Smooth muscle cell (in vitro differentiated cells): ENCODE measurements around the gene RICTOR. TPM values are rescaled to one million over a fixed set of nuclear protein-coding genes. Genes with fewer than 3 reads are reported as not detected.

Experiments
- DNase-seq: peaks from one replicate; lab custom pipeline; 2025; ENCODE audit not compliant: unreplicated experiment; lab: John Stamatoyannopoulos, UW
- H2AFZ ChIP-seq: fragments of 200-600 bp; sonication (generic); 2 replicates; pipeline ENCODE4 v1.6.0; 2016; ENCODE audit warnings: antibody characterized with exemption, low read depth, mild to moderate bottlenecking
- H3F3A ChIP-seq: fragments of 200-600 bp; sonication (generic); 2 replicates; pipeline ENCODE4 v1.6.0; 2017; ENCODE audit warnings: antibody characterized with exemption, low read depth
- H3K27ac ChIP-seq: fragments of 200-600 bp; sonication (generic); 2 replicates; pipeline ENCODE4 v1.5.1; 2016; ENCODE audit warnings: low read depth, mild to moderate bottlenecking
- H3K27me3 ChIP-seq: fragments of 200-600 bp; sonication (generic); 2 replicates; pipeline ENCODE4 v1.6.1; 2016; ENCODE audit warnings: low read depth, mild to moderate bottlenecking
- H3K36me3 ChIP-seq: fragments of 200-600 bp; sonication (generic); 2 replicates; pipeline ENCODE4 v1.5.1; 2016; ENCODE audit warnings: low read depth
- H3K4me1 ChIP-seq: fragments of 200-600 bp; sonication (generic); 2 replicates; pipeline ENCODE4 v1.5.1; 2016; ENCODE audit warnings: low read depth
- H3K4me2 ChIP-seq: fragments of 200-600 bp; sonication (generic); 2 replicates; pipeline ENCODE4 v1.6.0; 2016; ENCODE audit warnings: mild to moderate bottlenecking
- H3K4me3 ChIP-seq: fragments of 200-600 bp; sonication (generic); 2 replicates; pipeline ENCODE4 v1.5.1; 2016; ENCODE audit warnings: mild to moderate bottlenecking
- H3K79me2 ChIP-seq: fragments of 200-600 bp; sonication (generic); 2 replicates; pipeline ENCODE4 v1.6.0; 2016; ENCODE audit warnings: low read depth, mild to moderate bottlenecking
- H3K9ac ChIP-seq: fragments of 200-600 bp; sonication (generic); 2 replicates; pipeline ENCODE4 v1.6.0; 2016; ENCODE audit warnings: low read depth
- H3K9me3 ChIP-seq: fragments of 200-600 bp; sonication (generic); replicated peaks from 2 replicates; pipeline ENCODE4 v1.5.1; 2016; ENCODE audit warnings: low read depth
- H4K20me1 ChIP-seq: fragments of 200-600 bp; sonication (generic); 2 replicates; pipeline ENCODE4 v1.6.0; 2016; ENCODE audit warnings: low read depth
- CTCF ChIP-seq: fragments of 200-600 bp; sonication (generic); IDR thresholded peaks from 2 replicates; pipeline ENCODE4 v1.5.1; 2017; ENCODE audit warnings: borderline replicate concordance, mild to moderate bottlenecking, antibody characterized with exemption; ENCODE audit not compliant: insufficient read depth, poor library complexity, severe bottlenecking
- WGBS: methylation state at CpG from one replicate; pipeline ENCODE4 v1.1.7; 2016; ENCODE audit warnings: low lambda C conversion rate; 5-methylcytosine and 5-hydroxymethylcytosine counted together
- polyA plus RNA-seq: library from polyadenylated mRNA; unstranded; fragments of >200 nt; fragmentation: Nextera tagmentation; extraction: Ambion mirVana; gene quantifications from 2 replicates; pipeline ENCODE4 v1.2.1, GENCODE V29; 2016
- total RNA-seq: library from RNA; depleted of rRNA; stranded (reverse); fragments of >200 nt; gene quantifications from 2 replicates; pipeline ENCODE4 v1.2.3, GENCODE V29; 2014

The RICTOR gene
- total and polyA plus RNA-seq, 2 experiments from 2014 or later: 3.6 to 30.2 TPM

- no peak for TF ChIP-seq CTCF
- peaks cover 49% of the 10 kb centered on the region for H3K79me2 ChIP-seq
- H3K4me1 ChIP-seq: peaks cover 13% of the 10 kb centered on the region
- peaks cover 3% of the 10 kb centered on the region for H3F3A ChIP-seq
- H3K27ac ChIP-seq: peak overlapping the region; percentile 99
- H3K36me3 ChIP-seq: no peaks in the 10 kb centered on the region
- peak overlapping the region; percentile 94 for H2AFZ ChIP-seq
- H3K27me3 ChIP-seq: no peaks in the 10 kb centered on the region
- H3K4me3 ChIP-seq: peak overlapping the region; percentile 100
- H3K9me3 ChIP-seq: no peaks in the 10 kb centered on the region
- H3K9ac ChIP-seq: peak overlapping the region; percentile 100
- peak; percentile 37 for DNase-seq
- H4K20me1 ChIP-seq: peaks cover 44% of the 10 kb centered on the region
- WGBS: 8% methylated on average over 27 of the region's 27 CpGs
- H3K4me2 ChIP-seq: peak overlapping the region; percentile 96
These were observed 1.1 kb downstream of the RICTOR start for GRCh38 chr5:39072925-39073766.

GRCh38 chr5:39068099-39068498, 6.1 kb downstream of the RICTOR start:
- Histone ChIP-seq H2AFZ (no peak overlapping the region), H3K9me3 (no peaks in the 10 kb centered on the region), H3K79me2 (peaks cover 96% of the 10 kb centered on the region), H3F3A (no peaks in the 10 kb centered on the region), H3K4me1 (peaks cover 12% of the 10 kb centered on the region), H3K36me3 (no peaks in the 10 kb centered on the region), H3K4me3 (no peak overlapping the region), H3K27me3 (no peaks in the 10 kb centered on the region), H3K9ac (no peak overlapping the region), H3K27ac (no peak overlapping the region), H4K20me1 (peaks cover 72% of the 10 kb centered on the region), H3K4me2 (no peak overlapping the region)
- TF ChIP-seq CTCF: no peak
- 88% methylated on average over 3 of the region's 3 CpGs for WGBS
- DNase-seq: no peak

- H3K9ac ChIP-seq: no peak overlapping the region
- H3K4me1 ChIP-seq: no peaks in the 10 kb centered on the region
- H3K4me3 ChIP-seq: no peak overlapping the region
- no peak overlapping the region for H3K4me2 ChIP-seq
- no peak for TF ChIP-seq CTCF
- 89% methylated on average over 3 of the region's 3 CpGs for WGBS
- H3K27ac ChIP-seq: no peak overlapping the region
- H4K20me1 ChIP-seq: peaks cover 76% of the 10 kb centered on the region
- no peaks in the 10 kb centered on the region for H3F3A ChIP-seq
- no peak for DNase-seq
- H3K9me3 ChIP-seq: no peaks in the 10 kb centered on the region
- H3K27me3 ChIP-seq: no peaks in the 10 kb centered on the region
- H3K79me2 ChIP-seq: peaks cover 93% of the 10 kb centered on the region
- no peaks in the 10 kb centered on the region for H3K36me3 ChIP-seq
- H2AFZ ChIP-seq: no peak overlapping the region
These were observed 9.7 kb downstream of the RICTOR start for GRCh38 chr5:39064450-39064849.
